D721Med (cell line): ENCODE data around the gene NCOA6.

Experiments used
- DNase-seq: peaks from one replicate; pipeline ENCODE4 v3.0.0; 2011; ENCODE audit warnings: low spot score; ENCODE audit not compliant: insufficient read length
- FAIRE-seq: peaks from 2 replicates; lab custom pipeline; 2011; peaks lifted over from hg19 to GRCh38; lab: Jason Lieb, UNC
- CTCF ChIP-seq: IDR thresholded peaks from 2 replicates; pipeline ENCODE4 v1.5.1; 2012; ENCODE audit warnings: mild to moderate bottlenecking, control low read depth; ENCODE audit not compliant: insufficient read depth; ENCODE audit errors: missing control alignments

NCOA6 gene

DNA sequence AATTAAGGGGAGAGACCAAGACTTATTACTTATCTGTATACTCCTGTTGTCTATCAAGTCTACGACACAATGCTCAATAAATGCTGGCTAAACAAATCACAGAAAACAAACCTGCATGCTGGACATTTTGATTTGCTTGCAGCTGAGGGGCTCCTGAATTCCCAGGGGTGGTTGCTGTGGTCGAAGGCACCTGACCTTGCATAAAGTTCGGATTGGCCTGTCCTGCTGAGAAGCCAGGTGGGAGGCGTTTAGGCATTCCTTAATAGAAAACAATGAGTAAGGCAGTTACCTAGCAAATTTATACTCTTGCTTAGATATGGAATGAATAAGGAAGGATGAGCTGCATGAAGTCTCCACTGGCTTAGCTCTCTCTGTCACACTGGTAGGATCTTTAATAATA lies 70.8 kb downstream of the NCOA6 start:
- DNase-seq (no peak), FAIRE-seq (no peak)
- no peak for TF ChIP-seq CTCF

GRCh38 chr20:34753706-34754461 lies 71.6 kb downstream of the NCOA6 start:
- no peak for TF ChIP-seq CTCF
- no peak for FAIRE-seq
- no peak for DNase-seq

DNA sequence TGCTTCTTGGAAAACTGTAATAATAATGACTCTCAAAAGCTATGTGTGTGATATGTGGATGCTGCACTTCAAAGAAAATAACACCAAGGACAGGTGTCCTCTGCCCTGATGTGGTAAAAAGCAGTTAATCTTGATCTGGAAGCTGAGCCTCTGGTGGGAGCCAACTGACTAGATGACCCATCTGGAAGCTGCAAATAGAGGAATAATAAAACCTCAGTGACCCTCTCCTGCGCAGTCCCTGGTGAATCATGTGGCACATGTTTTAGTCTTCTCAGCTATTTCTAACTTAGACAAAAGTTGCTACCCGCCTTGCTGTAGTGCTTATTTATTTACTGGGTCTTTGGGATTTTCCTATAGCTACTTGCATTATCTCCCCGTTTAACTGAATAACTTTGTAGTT lies 74.0 kb downstream of the NCOA6 start:
- no peak for TF ChIP-seq CTCF
- no peak for DNase-seq
- no peak for FAIRE-seq

DNA sequence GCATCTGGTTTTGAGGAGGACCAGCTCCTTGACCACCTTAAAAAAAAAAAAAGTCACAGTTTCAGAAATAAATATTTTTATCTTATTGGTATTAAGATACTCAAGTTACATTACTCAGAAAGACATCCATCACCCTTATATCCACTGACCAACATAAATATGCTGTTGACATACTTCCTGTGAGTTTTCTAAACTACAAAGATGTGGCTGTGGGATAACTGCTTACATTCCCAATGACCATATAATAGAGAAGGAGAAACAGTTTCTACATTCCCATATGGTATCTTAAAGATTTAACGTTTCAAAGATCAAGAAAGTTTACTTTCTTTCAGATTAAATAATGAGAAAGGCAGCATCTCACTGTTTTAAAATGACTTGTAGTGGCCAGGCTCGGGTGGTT lies 75.0 kb downstream of the NCOA6 start:
- FAIRE-seq: no peak
- no peak for TF ChIP-seq CTCF
- DNase-seq: no peak

DNA sequence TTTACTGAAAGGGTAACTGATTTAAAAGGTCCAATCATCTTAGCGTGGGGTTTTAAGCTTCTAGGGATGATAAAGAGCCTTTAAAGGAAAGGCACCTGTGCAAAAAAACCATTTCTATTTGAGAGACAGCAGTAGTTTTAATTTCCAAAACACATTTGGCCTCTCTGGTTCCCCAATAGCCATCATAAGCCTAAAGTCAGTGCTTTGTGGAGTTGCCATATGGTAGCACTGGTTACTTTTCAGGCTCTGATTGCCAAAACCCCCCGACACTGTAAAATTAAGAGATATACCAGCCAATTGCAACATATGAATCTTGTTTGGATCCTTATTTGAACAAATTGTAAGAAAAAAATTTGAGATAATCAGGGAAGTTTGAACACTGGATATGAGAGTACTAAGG lies 76.7 kb downstream of the NCOA6 start:
- FAIRE-seq: no peak
- TF ChIP-seq CTCF: no peak
- DNase-seq: no peak

GRCh38 chr20:34747479-34747878 lies 78.0 kb downstream of the NCOA6 start:
- DNase-seq (no peak), FAIRE-seq (no peak)
- no peak for TF ChIP-seq CTCF

GRCh38 chr20:34746674-34747073 lies 78.8 kb downstream of the NCOA6 start:
- FAIRE-seq (no peak), DNase-seq (no peak)
- no peak for TF ChIP-seq CTCF
